Thymus (tissue), 11 donors: ENCODE data around the gene SAMHD1. TPM values are rescaled to one million over a fixed set of nuclear protein-coding genes. Genes with fewer than 3 reads are reported as not detected.

Experiments
- DNase-seq, 9 donors: peaks; one replicate each; pipeline ENCODE4 v3.0.0-alpha.2; 2013; ENCODE audit warnings: low spot score in 9 of 9, low read depth in 6 of 9, missing footprints in 1 of 9
- H3K27ac ChIP-seq, 2 donors: one replicate each; pipeline ENCODE4 v1.5.1; 2013; ENCODE audit warnings: control low read depth in 1 of 2, low read depth in 1 of 2, low read length in 1 of 2, mild to moderate bottlenecking in 1 of 2, moderate library complexity in 1 of 2
- H3K27me3 ChIP-seq, 2 donors: one replicate each; pipeline ENCODE4 v1.5.1; 2013; ENCODE audit warnings: low read length in 1 of 2; ENCODE audit not compliant: control insufficient read depth in 2 of 2, insufficient read depth in 1 of 2
- H3K36me3 ChIP-seq, 2 donors: one replicate each; pipeline ENCODE4 v1.5.1; 2013; ENCODE audit warnings: low read length in 1 of 2, mild to moderate bottlenecking in 1 of 2, moderate library complexity in 1 of 2; ENCODE audit not compliant: control insufficient read depth in 2 of 2, insufficient read depth in 2 of 2
- H3K4me1 ChIP-seq, 2 donors: one replicate each; pipeline ENCODE4 v1.5.1; 2013; ENCODE audit warnings: low read length in 2 of 2; ENCODE audit not compliant: control insufficient read depth in 2 of 2, insufficient read depth in 2 of 2
- H3K4me3 ChIP-seq, 2 donors: one replicate each; pipeline ENCODE4 v1.5.1; 2013; ENCODE audit warnings: low read length in 2 of 2, control low read depth in 1 of 2, mild to moderate bottlenecking in 1 of 2
- H3K9me3 ChIP-seq, 2 donors: one replicate each; pipeline ENCODE4 v1.5.1; 2013; ENCODE audit warnings: low read length in 1 of 2, mild to moderate bottlenecking in 1 of 2; ENCODE audit not compliant: control insufficient read depth in 2 of 2, insufficient read depth in 1 of 2
- WGBS: extraction: QIAGEN DNeasy Blood & Tissue Kit; methylation state at CpG from one replicate; pipeline ENCODE4 v1.1.7; 2013; 5-methylcytosine and 5-hydroxymethylcytosine counted together
- polyA plus RNA-seq: library from polyadenylated mRNA; stranded (reverse); fragments of 200-250 nt; gene quantifications from one replicate; pipeline ENCODE4 v1.2.3, GENCODE V29; 2013
- total RNA-seq: library from RNA; stranded (reverse); fragments of 120-200 nt; gene quantifications from one replicate; pipeline ENCODE4 v1.2.4, GENCODE V29; 2013
- donor health status: healthy.

SAMHD1 gene
- total and polyA plus RNA-seq, 2 donors: 45.3 to 86.2 TPM

- 95% methylated on average over 6 of the region's 6 CpGs for WGBS
- Histone ChIP-seq H3K27ac (no peak overlapping the region), H3K27me3 (no peaks in the 10 kb centered on the region), H3K9me3 (no peaks in the 10 kb centered on the region), H3K36me3 (no peaks in the 10 kb centered on the region), H3K4me3 (no peak overlapping the region), H3K4me1 (no peaks in the 10 kb centered on the region)
- DNase-seq: no peak
Measured at GRCh38 chr20:36926653-36927200, 24.8 kb downstream of the SAMHD1 start.

- 93% methylated on average over 2 of the region's 2 CpGs for WGBS
- H3K4me3 ChIP-seq: no peak overlapping the region
Measured at GRCh38 chr20:36925234-36925633, 26.3 kb downstream of the SAMHD1 start.

GRCh38 chr20:36924167-36925045, 27.1 kb downstream of the SAMHD1 start:
- Histone ChIP-seq H3K4me1 (no peaks in the 10 kb centered on the region), H3K36me3 (no peaks in the 10 kb centered on the region), H3K27ac (no peak overlapping the region)

More at GRCh38 chr20:36925234-36925633, 26.3 kb downstream of the SAMHD1 start:
- no peak for DNase-seq
- no peaks in the 10 kb centered on the region for H3K27me3 ChIP-seq
- no peaks in the 10 kb centered on the region for H3K4me1 ChIP-seq
- no peaks in the 10 kb centered on the region for H3K9me3 ChIP-seq
- H3K36me3 ChIP-seq: no peaks in the 10 kb centered on the region
- H3K27ac ChIP-seq: no peak overlapping the region

GRCh38 chr20:36920334-36920730, 31.2 kb downstream of the SAMHD1 start:
- H3K27ac ChIP-seq: no peak overlapping the region
- H3K4me3 ChIP-seq: no peak overlapping the region
- H3K9me3 ChIP-seq: no peaks in the 10 kb centered on the region
- 87% methylated on average over 8 of the region's 8 CpGs for WGBS
- DNase-seq: no peak
- H3K4me1 ChIP-seq: no peaks in the 10 kb centered on the region
- H3K27me3 ChIP-seq: no peaks in the 10 kb centered on the region
- H3K36me3 ChIP-seq: peaks cover 0 to 3% of the 10 kb centered on the region in 2 donors

More at GRCh38 chr20:36924167-36925045, 27.1 kb downstream of the SAMHD1 start:
- 95% methylated on average over 9 of the region's 9 CpGs for whole genome bisulfite sequencing
- H3K9me3 ChIP-seq: no peaks in the 10 kb centered on the region
- no peak for DNase-seq
- H3K4me3 ChIP-seq: no peak overlapping the region
- H3K27me3 ChIP-seq: no peaks in the 10 kb centered on the region

- no peaks in the 10 kb centered on the region for H3K4me1 ChIP-seq
- H3K4me3 ChIP-seq: no peak overlapping the region
- WGBS: 28% methylated on average over 2 of the region's 2 CpGs
- no peak overlapping the region for H3K27ac ChIP-seq
- DNase-seq: peak in 8 of 9 donors; percentile 30 to 77 (median 40)
- peaks cover 0 to 3% of the 10 kb centered on the region in 2 donors for H3K36me3 ChIP-seq
- H3K9me3 ChIP-seq: no peaks in the 10 kb centered on the region
- H3K27me3 ChIP-seq: no peaks in the 10 kb centered on the region
Measured at GRCh38 chr20:36919715-36920333, 31.7 kb downstream of the SAMHD1 start.

- DNase-seq: no peak
- Histone ChIP-seq H3K27me3 (no peaks in the 10 kb centered on the region), H3K4me1 (no peaks in the 10 kb centered on the region), H3K36me3 (peaks cover 0 to 3% of the 10 kb centered on the region in 2 donors), H3K9me3 (no peaks in the 10 kb centered on the region), H3K4me3 (no peak overlapping the region), H3K27ac (no peak overlapping the region)
Measured at GRCh38 chr20:36917943-36918342, 33.6 kb downstream of the SAMHD1 start.

- 98% methylated on average over 6 of the region's 6 CpGs for WGBS
Measured at GRCh38 chr20:36917240-36917639, 34.3 kb downstream of the SAMHD1 start.

GRCh38 chr20:36916199-36916598, 35.3 kb downstream of the SAMHD1 start:
- 96% methylated on average over 2 of the region's 2 CpGs for WGBS
- Histone ChIP-seq H3K9me3 (no peaks in the 10 kb centered on the region), H3K4me3 (no peak overlapping the region), H3K4me1 (no peaks in the 10 kb centered on the region), H3K27me3 (no peaks in the 10 kb centered on the region), H3K27ac (no peak overlapping the region), H3K36me3 (peaks cover 0 to 3% of the 10 kb centered on the region in 2 donors)
- DNase-seq: no peak

More at GRCh38 chr20:36917240-36917639, 34.3 kb downstream of the SAMHD1 start:
- no peaks in the 10 kb centered on the region for H3K27me3 ChIP-seq
- H3K27ac ChIP-seq: no peak overlapping the region
- no peak for DNase-seq
- no peak overlapping the region for H3K4me3 ChIP-seq
- no peaks in the 10 kb centered on the region for H3K4me1 ChIP-seq
- H3K36me3 ChIP-seq: peaks cover 0 to 3% of the 10 kb centered on the region in 2 donors
- H3K9me3 ChIP-seq: no peaks in the 10 kb centered on the region

GRCh38 chr20:36908603-36909002, 42.9 kb downstream of the SAMHD1 start:
- Histone ChIP-seq H3K9me3 (no peaks in the 10 kb centered on the region), H3K4me1 (no peaks in the 10 kb centered on the region), H3K36me3 (no peaks in the 10 kb centered on the region), H3K4me3 (no peak overlapping the region), H3K27ac (no peak overlapping the region), H3K27me3 (no peaks in the 10 kb centered on the region)
- 89% methylated on average over 4 of the region's 4 CpGs for WGBS
- no peak for DNase-seq
